ENCODE results near the gene PDE4D. TPM values are rescaled to one million over a fixed set of nuclear protein-coding genes. Genes with fewer than 3 reads are reported as not detected.
A peak's percentile ranks its signal among the peaks of the same experiment; 100 is the strongest.

Gene PDE4D
- polyA plus RNA-seq, 1 donor (not counting 4 experiments of a cell fraction or from before 2014, with no cell fraction given): 3.6 TPM

DNA sequence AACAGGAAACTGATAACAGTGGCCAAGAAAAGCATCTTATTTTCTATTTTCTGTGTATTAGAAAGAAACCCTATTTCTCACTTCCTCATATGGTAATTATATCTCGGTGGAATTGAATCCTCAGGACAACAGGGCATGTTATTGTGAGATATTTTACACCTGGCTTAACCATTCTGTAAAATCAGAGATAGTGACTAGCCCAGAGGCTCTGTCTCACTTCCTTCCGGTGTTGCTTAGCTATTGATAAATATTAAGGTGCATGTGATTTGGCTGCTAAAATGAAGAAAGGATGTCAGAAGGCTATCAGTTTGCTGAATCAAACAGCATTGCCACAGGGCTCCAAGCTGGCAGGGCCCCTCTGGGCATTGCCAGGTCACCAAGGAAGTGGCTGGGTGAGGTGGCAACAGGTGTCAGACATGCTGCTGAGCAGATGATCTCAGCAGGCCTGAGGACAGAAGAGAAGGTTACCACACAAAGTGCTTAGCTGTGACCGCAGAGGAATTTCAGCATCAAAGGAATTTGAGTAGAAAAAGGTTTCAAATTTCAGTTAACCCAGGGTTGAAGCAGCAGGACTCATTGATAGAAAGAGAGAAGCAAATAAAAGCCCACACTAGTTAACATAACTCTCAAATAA is 330.7 kb downstream of the PDE4D start:
- H3K9me3 ChIP-seq (ENCODE audit: control insufficient read depth, low read depth, low read length): no peaks in the 10 kb centered on the region
- dilution Hi-C loops (cut with MboI; ENCODE audit: extremely low pct_ligation_motif_present, low sequenced_read_pairs): no loop called here
- peaks cover 12% of the 10 kb centered on the region for H3K4me1 ChIP-seq (ENCODE audit: control insufficient read depth, extremely low read depth, insufficient read depth, low read length)
- H3K27ac ChIP-seq (ENCODE audit: control insufficient read depth, insufficient read depth, low read length): no peak overlapping the region
- H3K36me3 ChIP-seq (ENCODE audit: control insufficient read depth in 2 of 2, extremely low read depth in 1 of 2, insufficient read depth in 2 of 2, low read length in 2 of 2): no peaks in the 10 kb centered on the region
- peak overlapping the region; percentile 36 for H3K4me2 ChIP-seq (ENCODE audit: control insufficient read depth, extremely low read depth, insufficient read depth, low read depth, low read length)
- H3K9me1 ChIP-seq (ENCODE audit: control insufficient read depth, extremely low read depth, insufficient read depth, low read length): peaks cover 2% of the 10 kb centered on the region
- no peak overlapping the region for H3K9ac ChIP-seq (ENCODE audit: control insufficient read depth, extremely low read depth, insufficient read depth, low read length)
- H4K20me1 ChIP-seq (ENCODE audit: control insufficient read depth, extremely low read depth, insufficient read depth, low read length): no peaks in the 10 kb centered on the region
- FAIRE-seq (peak; percentile 81), DNase-seq (ENCODE audit: low read depth, low spot score) (peak; percentile 66)
- H2AFZ ChIP-seq (ENCODE audit: control insufficient read depth, low read length): no peak overlapping the region
- TF ChIP-seq, protein P1, sequence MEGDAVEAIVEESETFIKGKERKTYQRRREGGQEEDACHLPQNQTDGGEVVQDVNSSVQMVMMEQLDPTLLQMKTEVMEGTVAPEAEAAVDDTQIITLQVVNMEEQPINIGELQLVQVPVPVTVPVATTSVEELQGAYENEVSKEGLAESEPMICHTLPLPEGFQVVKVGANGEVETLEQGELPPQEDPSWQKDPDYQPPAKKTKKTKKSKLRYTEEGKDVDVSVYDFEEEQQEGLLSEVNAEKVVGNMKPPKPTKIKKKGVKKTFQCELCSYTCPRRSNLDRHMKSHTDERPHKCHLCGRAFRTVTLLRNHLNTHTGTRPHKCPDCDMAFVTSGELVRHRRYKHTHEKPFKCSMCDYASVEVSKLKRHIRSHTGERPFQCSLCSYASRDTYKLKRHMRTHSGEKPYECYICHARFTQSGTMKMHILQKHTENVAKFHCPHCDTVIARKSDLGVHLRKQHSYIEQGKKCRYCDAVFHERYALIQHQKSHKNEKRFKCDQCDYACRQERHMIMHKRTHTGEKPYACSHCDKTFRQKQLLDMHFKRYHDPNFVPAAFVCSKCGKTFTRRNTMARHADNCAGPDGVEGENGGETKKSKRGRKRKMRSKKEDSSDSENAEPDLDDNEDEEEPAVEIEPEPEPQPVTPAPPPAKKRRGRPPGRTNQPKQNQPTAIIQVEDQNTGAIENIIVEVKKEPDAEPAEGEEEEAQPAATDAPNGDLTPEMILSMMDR (optimal IDR thresholded peaks at IDR 0.05 in 1 of 3, IDR thresholded peaks at IDR 0.05 in 1 of 3, conservative IDR thresholded peaks at IDR 0.05 in 1 of 3; ENCODE audit: extremely low read depth in 1 of 3, insufficient read depth in 2 of 3, low read length in 3 of 3): no peak
- TF ChIP-seq EZH2 (IDR thresholded peaks at IDR 0.05; ENCODE audit: low read length): no peak
- no peaks in the 10 kb centered on the region for H3K79me2 ChIP-seq (ENCODE audit: control insufficient read depth, insufficient read depth, low read length)
- no peaks in the 10 kb centered on the region for H3K27me3 ChIP-seq (ENCODE audit: control insufficient read depth, extremely low read depth, insufficient read depth, low read length)
- H3K4me3 ChIP-seq (ENCODE audit: control insufficient read depth in 2 of 3, extremely low read depth in 1 of 3, insufficient read depth in 2 of 3, low read depth in 1 of 3, low read length in 3 of 3): no peak overlapping the region

DNA sequence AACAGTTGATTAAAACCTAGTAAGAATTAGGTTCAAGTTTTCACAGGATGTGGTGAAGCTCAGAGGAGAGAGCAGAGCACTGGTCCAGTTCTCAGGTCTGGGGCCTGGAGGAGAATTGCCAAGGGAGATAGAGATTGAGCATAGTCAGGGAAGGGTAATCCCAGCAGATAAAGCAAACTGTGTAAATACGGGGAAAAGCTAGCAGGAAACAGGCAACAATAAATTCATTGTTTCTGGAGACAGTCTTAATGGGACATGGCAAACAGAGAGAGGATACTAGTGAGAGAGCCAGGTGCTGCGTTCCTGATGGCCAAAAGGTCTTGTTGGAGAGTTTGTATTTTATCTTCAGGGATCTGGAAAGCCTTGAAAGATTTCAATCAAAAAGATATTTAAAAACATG is 333.0 kb downstream of the PDE4D start:
- dilution Hi-C loops (cut with MboI; ENCODE audit: extremely low pct_ligation_motif_present, low sequenced_read_pairs): no loop called here
- no peak for DNase-seq (ENCODE audit: low read depth, low spot score)
- Histone ChIP-seq H3K27ac (ENCODE audit: control insufficient read depth, insufficient read depth, low read length) (no peak overlapping the region), H3K9me3 (ENCODE audit: control insufficient read depth, low read depth, low read length) (no peaks in the 10 kb centered on the region), H3K9ac (ENCODE audit: control insufficient read depth, extremely low read depth, insufficient read depth, low read length) (no peak overlapping the region), H3K9me1 (ENCODE audit: control insufficient read depth, extremely low read depth, insufficient read depth, low read length) (peaks cover 2% of the 10 kb centered on the region), H3K27me3 (ENCODE audit: control insufficient read depth, extremely low read depth, insufficient read depth, low read length) (no peaks in the 10 kb centered on the region), H3K79me2 (ENCODE audit: control insufficient read depth, insufficient read depth, low read length) (no peaks in the 10 kb centered on the region), H2AFZ (ENCODE audit: control insufficient read depth, low read length) (no peak overlapping the region), H3K4me2 (ENCODE audit: control insufficient read depth, extremely low read depth, insufficient read depth, low read depth, low read length) (no peak overlapping the region), H3K4me1 (ENCODE audit: control insufficient read depth, extremely low read depth, insufficient read depth, low read length) (peaks cover 12% of the 10 kb centered on the region), H3K4me3 (ENCODE audit: control insufficient read depth in 2 of 3, extremely low read depth in 1 of 3, insufficient read depth in 2 of 3, low read depth in 1 of 3, low read length in 3 of 3) (no peak overlapping the region), H3K36me3 (ENCODE audit: control insufficient read depth in 2 of 2, extremely low read depth in 1 of 2, insufficient read depth in 2 of 2, low read length in 2 of 2) (no peaks in the 10 kb centered on the region), H4K20me1 (ENCODE audit: control insufficient read depth, extremely low read depth, insufficient read depth, low read length) (no peaks in the 10 kb centered on the region)
- FAIRE-seq: no peak
- TF ChIP-seq, protein P1 (optimal IDR thresholded peaks at IDR 0.05 in 1 of 3, IDR thresholded peaks at IDR 0.05 in 1 of 3, conservative IDR thresholded peaks at IDR 0.05 in 1 of 3; ENCODE audit: extremely low read depth in 1 of 3, insufficient read depth in 2 of 3, low read length in 3 of 3): no peak
- no peak for TF ChIP-seq EZH2 (IDR thresholded peaks at IDR 0.05; ENCODE audit: low read length)
